IMR-90 (cell line): ENCODE data around the gene OVCA2. TPM values are rescaled to one million over a fixed set of nuclear protein-coding genes. Genes with fewer than 3 reads are reported as not detected.

Experiments
- ATAC-seq: fragments of 200-7000 bp; cut with Tn5 transposase; 2 replicates; pipeline ENCODE4 v1.9.1; 2020; ENCODE audit warnings: low read depth, mild to moderate bottlenecking, moderate library complexity
- BruUV-seq: library from RNA; stranded (reverse); fragments of 400-500 nt; replicated peaks from 2 replicates; lab custom pipeline; 2021; lab: Mats Ljungman, UMichigan
- CTCF ChIA-PET: fragments of 300-600 bp; formaldehyde crosslinking; extraction: SDS; loops from one replicate; lab custom pipeline; 2021; ENCODE audit warnings: antibody characterized with exemption; lab: Yijun Ruan, JAX
- POLR2A ChIA-PET: fragments of 300-600 bp; sonication (Branson Sonifier 250); formaldehyde crosslinking; loops from one replicate; lab custom pipeline; 2022; ENCODE audit warnings: antibody characterized with exemption; ENCODE audit not compliant: unreplicated experiment; lab: Charles Lee
- DNase-seq: peaks from one replicate; pipeline ENCODE4 v3.0.0; 2013
- H2AFZ ChIP-seq: replicated peaks from 2 replicates; pipeline ENCODE3; 2013; ENCODE audit warnings: low read length, mild to moderate bottlenecking; ENCODE audit not compliant: poor library complexity
- H2AK5ac ChIP-seq: 2 replicates; pipeline ENCODE4 v1.6.1; 2013; ENCODE audit warnings: low read depth, low read length, inconsistent platforms
- H2AK9ac ChIP-seq: replicated peaks from 2 replicates; pipeline ENCODE3; 2013; ENCODE audit warnings: mild to moderate bottlenecking, low read depth, low read length, moderate library complexity; ENCODE audit not compliant: poor library complexity
- H2BK120ac ChIP-seq: 2 replicates; pipeline ENCODE4 v1.6.1; 2013; ENCODE audit warnings: low read depth, low read length, inconsistent platforms
- H2BK15ac ChIP-seq: 3 replicates; pipeline ENCODE4 v1.6.1; 2013; ENCODE audit warnings: low read depth, low read length, inconsistent platforms
- H2BK20ac ChIP-seq: 2 replicates; pipeline ENCODE4 v1.6.1; 2013; ENCODE audit warnings: low read depth, mild to moderate bottlenecking, inconsistent platforms, low read length, moderate library complexity
- H2BK5ac ChIP-seq: 2 replicates; pipeline ENCODE4 v1.6.1; 2013; ENCODE audit warnings: mild to moderate bottlenecking, low read depth, low read length, inconsistent platforms; ENCODE audit not compliant: poor library complexity, severe bottlenecking
- H3K14ac ChIP-seq: replicated peaks from 2 replicates; pipeline ENCODE4 v1.6.1; 2013; ENCODE audit warnings: low read depth, low read length, inconsistent platforms
- H3K18ac ChIP-seq: 2 replicates; pipeline ENCODE4 v1.6.1; 2013; ENCODE audit warnings: low read depth, low read length, control low read depth
- H3K23ac ChIP-seq: 2 replicates; pipeline ENCODE4 v1.6.1; 2013; ENCODE audit warnings: low read depth, low read length, inconsistent platforms
- H3K27ac ChIP-seq: 2 replicates; pipeline ENCODE4 v1.5.1; 2013; ENCODE audit warnings: mild to moderate bottlenecking, control low read depth, low read length; ENCODE audit not compliant: insufficient read depth
- H3K27me3 ChIP-seq: 2 replicates; pipeline ENCODE4 v1.6.1; 2013; ENCODE audit warnings: low read length; ENCODE audit not compliant: control insufficient read depth, insufficient read depth
- H3K36me3 ChIP-seq: 2 replicates; pipeline ENCODE4 v1.6.1; 2013; ENCODE audit warnings: low read length, mixed read lengths; ENCODE audit not compliant: control insufficient read depth, insufficient read depth
- H3K4ac ChIP-seq: 2 replicates; pipeline ENCODE4 v1.6.1; 2013; ENCODE audit warnings: low read depth, low read length, inconsistent platforms
- H3K4me1 ChIP-seq: 2 replicates; pipeline ENCODE4 v1.6.1; 2013; ENCODE audit warnings: low read length, mixed read lengths; ENCODE audit not compliant: control insufficient read depth, insufficient read depth
- H3K4me2 ChIP-seq: 2 replicates; pipeline ENCODE4 v1.6.1; 2013; ENCODE audit warnings: low read depth, mild to moderate bottlenecking, control low read depth, low read length, moderate library complexity
- H3K4me3 ChIP-seq: 2 replicates; pipeline ENCODE4 v1.5.1; 2013; ENCODE audit warnings: low read depth, mild to moderate bottlenecking, control low read depth, low read length, moderate library complexity; ENCODE audit not compliant: insufficient read depth
- H3K56ac ChIP-seq: 2 replicates; pipeline ENCODE4 v1.6.1; 2013; ENCODE audit warnings: low read length, inconsistent platforms; ENCODE audit not compliant: insufficient read depth; ENCODE audit errors: extremely low read depth
- H3K79me1 ChIP-seq, 2 experiments: 2 replicates each; pipeline ENCODE4 v1.6.1; 2013; ENCODE audit warnings: low read length in 2 of 2, inconsistent platforms in 1 of 2, low read depth in 1 of 2
- H3K9ac ChIP-seq: 2 replicates; pipeline ENCODE4 v1.6.1; 2013; ENCODE audit warnings: low read depth, low read length, control low read depth
- H3K9me1 ChIP-seq: 2 replicates; pipeline ENCODE4 v1.6.1; 2013; ENCODE audit warnings: low read length, inconsistent platforms; ENCODE audit not compliant: insufficient read depth
- H3K9me3 ChIP-seq: 2 replicates; pipeline ENCODE4 v1.6.1; 2013; ENCODE audit warnings: low read length; ENCODE audit not compliant: control insufficient read depth, insufficient read depth
- H4K20me1 ChIP-seq: 2 replicates; pipeline ENCODE4 v1.6.1; 2013; ENCODE audit warnings: low read length, inconsistent platforms; ENCODE audit not compliant: insufficient read depth
- H4K5ac ChIP-seq: 2 replicates; pipeline ENCODE4 v1.6.1; 2013; ENCODE audit warnings: mild to moderate bottlenecking, low read depth, low read length, control low read depth
- H4K8ac ChIP-seq, 2 experiments: 2 replicates each; pipeline ENCODE4 v1.6.1; 2013; ENCODE audit warnings: low read depth in 2 of 2, low read length in 2 of 2, control low read depth in 1 of 2, inconsistent platforms in 1 of 2
- H4K91ac ChIP-seq: 2 replicates; pipeline ENCODE4 v1.6.1; 2013; ENCODE audit warnings: low read depth, low read length, inconsistent platforms; ENCODE audit not compliant: insufficient read depth
- CEBPB ChIP-seq: IDR thresholded peaks from 2 replicates; pipeline ENCODE4 v1.6.1; 2012; ENCODE audit warnings: low read depth, low read length, improper control_type of control experiment
- POLR2A ChIP-seq: IDR thresholded peaks from 2 replicates; pipeline ENCODE4 v1.6.1; 2012; ENCODE audit warnings: mild to moderate bottlenecking, low read depth, low read length
- RFX5 ChIP-seq: IDR thresholded peaks from 2 replicates; pipeline ENCODE4 v1.8.0; 2012; ENCODE audit warnings: low read depth, mild to moderate bottlenecking, low read length, moderate library complexity
- WGBS, 2 experiments: methylation state at CpG; one replicate each; pipeline versions ENCODE4 v1.1.5 to v1.1.7; 2013; ENCODE audit warnings: missing lambda C conversion rate in 2 of 2; ENCODE audit not compliant: insufficient read length in 1 of 2; ENCODE audit errors: extremely low coverage in 2 of 2; 5-methylcytosine and 5-hydroxymethylcytosine counted together
- dilution Hi-C: fragments of 300-500 bp; cut with HindIII; formaldehyde crosslinking; loops from one replicate; pipeline ENCODE4 v1.14.3; 2018; ENCODE audit warnings: low sequenced_read_pairs; ENCODE audit not compliant: unreplicated experiment
- in situ Hi-C: fragments of 300-500 bp; cut with MboI; formaldehyde crosslinking; loops from 3 replicates; pipeline ENCODE4 v1.14.3; 2019; ENCODE audit warnings: low sequenced_read_pairs, inconsistent platforms, mixed read lengths
- intact Hi-C: fragments of 100-400 bp; cut with micrococcal nuclease; formaldehyde crosslinking; loops from 2 replicates; pipeline ENCODE4 v1.10.0; 2022
- polyA plus RNA-seq, 3 experiments: library from polyadenylated mRNA; depleted of rRNA; stranded (reverse); fragments of >200 nt; gene quantifications; 2 replicates each; pipeline ENCODE4 v1.2.3, GENCODE V29; 2012; ENCODE audit warnings: low replicate concordance in 1 of 3
- total RNA-seq: library from RNA; depleted of rRNA; stranded (reverse); fragments of >200 nt; gene quantifications from 2 replicates; pipeline ENCODE4 v1.2.3, GENCODE V29; 2012
- TF ChIP-seq, protein P1 (sequence below): conservative IDR thresholded peaks from 2 replicates; pipeline ENCODE4 v1.5.1; 2012; ENCODE audit warnings: mild to moderate bottlenecking, low read depth, low read length, improper control_type of control experiment
- TF ChIP-seq, protein P2 (sequence below): fragments of 150-350 bp; IDR thresholded peaks from 2 replicates; pipeline ENCODE4 v1.6.1; 2017; ENCODE audit warnings: mild to moderate bottlenecking, antibody characterized with exemption, low read length, low read depth
- TF ChIP-seq, protein P3 (sequence below): fragments of 150-350 bp; IDR thresholded peaks from 2 replicates; pipeline ENCODE4 v1.6.1; 2016; ENCODE audit warnings: low read depth, mild to moderate bottlenecking, low read length, moderate library complexity, borderline replicate concordance

Gene OVCA2
- total and polyA plus RNA-seq, 2 of the 4 experiments (the other 2 are of a cell fraction) = 38.7 to 46.9 TPM

DNA sequence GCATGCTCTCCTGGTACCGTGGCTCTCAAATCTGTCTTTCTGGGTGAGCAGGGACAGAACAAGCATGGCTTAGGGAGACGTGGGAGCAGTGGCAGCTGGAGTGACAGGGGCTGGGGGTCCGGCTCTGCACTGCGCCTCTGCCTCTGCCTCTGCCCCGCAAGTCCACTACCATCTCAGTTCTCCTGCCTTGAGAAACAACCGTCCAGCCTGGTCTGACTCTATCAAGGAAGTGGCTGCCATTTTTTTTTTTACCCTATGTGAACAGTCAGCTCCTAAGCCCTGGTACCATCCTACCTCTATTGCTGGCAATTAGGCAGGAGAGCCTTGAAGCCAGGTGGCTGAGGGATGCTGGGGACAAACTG, 29.2 kb downstream of the OVCA2 start:
- CTCF ChIA-PET = interaction anchor here (1.3 kb wide), 1 partner anchor 16 kb away, joined by 5 read pairs; the partner anchor contains the start of gene HIC1
- Histone ChIP-seq H3K79me1 (peaks cover 32 to 63% of the 10 kb centered on the region in 2 experiments), H3K27ac (peak overlapping the region; percentile 93), H2BK15ac (peak overlapping the region; percentile 100), H3K9me1 (peaks cover 46% of the 10 kb centered on the region), H3K9me3 (no peaks in the 10 kb centered on the region), H3K4ac (peak overlapping the region; percentile 100), H3K4me1 (peaks cover 63% of the 10 kb centered on the region), H3K9ac (peak overlapping the region; percentile 45), H2AK5ac (peak overlapping the region; percentile 100), H3K4me2 (no peak overlapping the region), H2AFZ (peak overlapping the region; percentile 87), H3K18ac (peak overlapping the region; percentile 93), H2BK5ac (peak overlapping the region; percentile 94), H3K36me3 (peaks cover 8% of the 10 kb centered on the region), H3K23ac (peak overlapping the region; percentile 99), H3K4me3 (no peak overlapping the region), H2BK20ac (peak overlapping the region; percentile 97), H3K56ac (peak overlapping the region; percentile 90), H3K14ac (peak overlapping the region; percentile 99), H4K91ac (peak overlapping the region; percentile 100), H2BK120ac (peak overlapping the region; percentile 99), H3K27me3 (no peaks in the 10 kb centered on the region), H4K20me1 (no peaks in the 10 kb centered on the region), H4K8ac (peak overlapping the region; percentile 90 to 99), H2AK9ac (peak overlapping the region; percentile 98), H4K5ac (peak overlapping the region; percentile 90)
- dilution Hi-C loops = no loop called here
- TF ChIP-seq, protein P1, sequence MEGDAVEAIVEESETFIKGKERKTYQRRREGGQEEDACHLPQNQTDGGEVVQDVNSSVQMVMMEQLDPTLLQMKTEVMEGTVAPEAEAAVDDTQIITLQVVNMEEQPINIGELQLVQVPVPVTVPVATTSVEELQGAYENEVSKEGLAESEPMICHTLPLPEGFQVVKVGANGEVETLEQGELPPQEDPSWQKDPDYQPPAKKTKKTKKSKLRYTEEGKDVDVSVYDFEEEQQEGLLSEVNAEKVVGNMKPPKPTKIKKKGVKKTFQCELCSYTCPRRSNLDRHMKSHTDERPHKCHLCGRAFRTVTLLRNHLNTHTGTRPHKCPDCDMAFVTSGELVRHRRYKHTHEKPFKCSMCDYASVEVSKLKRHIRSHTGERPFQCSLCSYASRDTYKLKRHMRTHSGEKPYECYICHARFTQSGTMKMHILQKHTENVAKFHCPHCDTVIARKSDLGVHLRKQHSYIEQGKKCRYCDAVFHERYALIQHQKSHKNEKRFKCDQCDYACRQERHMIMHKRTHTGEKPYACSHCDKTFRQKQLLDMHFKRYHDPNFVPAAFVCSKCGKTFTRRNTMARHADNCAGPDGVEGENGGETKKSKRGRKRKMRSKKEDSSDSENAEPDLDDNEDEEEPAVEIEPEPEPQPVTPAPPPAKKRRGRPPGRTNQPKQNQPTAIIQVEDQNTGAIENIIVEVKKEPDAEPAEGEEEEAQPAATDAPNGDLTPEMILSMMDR = no peak
- TF ChIP-seq, protein P2, sequence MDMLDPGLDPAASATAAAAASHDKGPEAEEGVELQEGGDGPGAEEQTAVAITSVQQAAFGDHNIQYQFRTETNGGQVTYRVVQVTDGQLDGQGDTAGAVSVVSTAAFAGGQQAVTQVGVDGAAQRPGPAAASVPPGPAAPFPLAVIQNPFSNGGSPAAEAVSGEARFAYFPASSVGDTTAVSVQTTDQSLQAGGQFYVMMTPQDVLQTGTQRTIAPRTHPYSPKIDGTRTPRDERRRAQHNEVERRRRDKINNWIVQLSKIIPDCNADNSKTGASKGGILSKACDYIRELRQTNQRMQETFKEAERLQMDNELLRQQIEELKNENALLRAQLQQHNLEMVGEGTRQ = no peak
- TF ChIP-seq RFX5 = no peak
- TF ChIP-seq, protein P3, sequence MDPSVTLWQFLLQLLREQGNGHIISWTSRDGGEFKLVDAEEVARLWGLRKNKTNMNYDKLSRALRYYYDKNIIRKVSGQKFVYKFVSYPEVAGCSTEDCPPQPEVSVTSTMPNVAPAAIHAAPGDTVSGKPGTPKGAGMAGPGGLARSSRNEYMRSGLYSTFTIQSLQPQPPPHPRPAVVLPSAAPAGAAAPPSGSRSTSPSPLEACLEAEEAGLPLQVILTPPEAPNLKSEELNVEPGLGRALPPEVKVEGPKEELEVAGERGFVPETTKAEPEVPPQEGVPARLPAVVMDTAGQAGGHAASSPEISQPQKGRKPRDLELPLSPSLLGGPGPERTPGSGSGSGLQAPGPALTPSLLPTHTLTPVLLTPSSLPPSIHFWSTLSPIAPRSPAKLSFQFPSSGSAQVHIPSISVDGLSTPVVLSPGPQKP = no peak
- no peak for TF ChIP-seq POLR2A
- TF ChIP-seq CEBPB = no peak
- no TSS peak for BruUV-seq
- ATAC-seq = no peak
- intact Hi-C loops = no loop called here
- POLR2A ChIA-PET = no interaction called here
- 100% methylated on average over 1 of the region's 6 CpGs; no CpG with 5 or more reads in 1 of the 2 experiments for WGBS, 2 experiments
- DNase-seq = no peak
- in situ Hi-C loops = no loop called here
